Measurements from ENCODE around the gene SRRM5.
A peak's percentile ranks its signal among the peaks of the same experiment; 100 is the strongest.

SRRM5 gene

GRCh38 chr19:43594081-43594697 is 17.7 kb upstream of the SRRM5 start:
- TF ChIP-seq POLR2A (IDR thresholded peaks at IDR 0.05; ENCODE audit: extremely low read depth, insufficient read length) (no peak), MYC (IDR thresholded peaks at IDR 0.05; ENCODE audit: low read depth, low read length) (no peak), CTCF (IDR thresholded peaks at IDR 0.05; ENCODE audit: low read depth, low read length) (no peak)
- TF ChIP-seq, protein P1, sequence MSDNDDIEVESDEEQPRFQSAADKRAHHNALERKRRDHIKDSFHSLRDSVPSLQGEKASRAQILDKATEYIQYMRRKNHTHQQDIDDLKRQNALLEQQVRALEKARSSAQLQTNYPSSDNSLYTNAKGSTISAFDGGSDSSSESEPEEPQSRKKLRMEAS (IDR thresholded peaks at IDR 0.05; ENCODE audit: low read depth, low read length), result no peak
- H3K4me3 ChIP-seq (ENCODE audit: low read depth, low read length), result peak overlapping the region; percentile 77

DNA sequence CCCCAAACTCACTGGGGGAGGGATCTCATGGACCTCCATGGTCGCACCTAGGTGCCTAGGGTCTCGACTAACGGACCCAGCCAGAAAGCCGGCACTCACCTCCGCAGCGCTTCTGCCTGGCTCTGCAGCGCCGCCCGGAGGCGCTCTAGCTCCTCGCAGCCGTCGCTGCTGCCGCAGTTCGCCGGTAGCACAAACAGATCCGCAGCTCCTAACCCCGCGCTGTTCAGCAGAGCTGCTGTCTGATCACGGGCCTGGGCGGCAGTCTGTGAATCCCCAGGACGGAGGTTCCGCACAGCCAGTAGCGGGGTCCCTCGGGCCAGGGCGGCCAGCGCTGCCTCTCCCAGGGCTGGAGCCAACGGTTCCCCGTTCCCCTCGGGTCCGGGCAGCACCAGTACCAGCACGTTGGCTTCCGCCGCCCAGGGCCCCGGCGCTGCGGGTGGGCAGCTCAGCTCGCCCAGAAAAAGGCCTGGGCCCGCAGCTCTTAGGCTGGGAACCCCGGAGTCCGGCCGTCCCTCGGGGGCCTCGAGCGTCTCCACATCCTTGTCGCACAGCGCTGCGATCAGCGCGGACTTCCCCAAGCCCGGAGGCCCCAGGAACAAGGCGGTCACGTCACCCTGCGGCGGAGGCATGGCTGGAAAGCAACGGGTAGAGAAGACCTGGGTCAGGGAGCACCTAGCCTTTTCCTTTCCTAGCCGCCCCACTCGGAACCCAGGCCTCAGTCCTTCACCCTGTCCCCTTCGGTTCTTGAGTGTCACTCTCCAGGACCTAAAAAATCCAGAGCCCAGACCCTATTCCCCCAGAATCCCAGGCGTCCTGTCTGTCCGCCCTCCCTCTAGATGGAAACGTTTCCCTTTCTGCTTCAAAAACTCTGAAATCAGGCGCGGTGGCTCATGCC is 16.9 kb upstream of the SRRM5 start:
- DNase-seq (ENCODE audit: low read depth), result peak; percentile 80
- TF ChIP-seq POLR2A (IDR thresholded peaks at IDR 0.05; ENCODE audit: extremely low read depth, insufficient read length), result peak; percentile 16
- TF ChIP-seq CTCF (IDR thresholded peaks at IDR 0.05; ENCODE audit: low read depth, low read length), result peak; percentile 75
- TF ChIP-seq, protein P1 (IDR thresholded peaks at IDR 0.05; ENCODE audit: low read depth, low read length), result peak; percentile 11; the same call in 1 of the 2 replicates
- TF ChIP-seq MYC (IDR thresholded peaks at IDR 0.05; ENCODE audit: low read depth, low read length), result peak; percentile 61
- peak overlapping the region; percentile 77 for H3K4me3 ChIP-seq (ENCODE audit: low read depth, low read length)

More at GRCh38 chr19:43594081-43594697, 17.7 kb upstream of the SRRM5 start:
- no peak for DNase-seq (ENCODE audit: low read depth)

DNA sequence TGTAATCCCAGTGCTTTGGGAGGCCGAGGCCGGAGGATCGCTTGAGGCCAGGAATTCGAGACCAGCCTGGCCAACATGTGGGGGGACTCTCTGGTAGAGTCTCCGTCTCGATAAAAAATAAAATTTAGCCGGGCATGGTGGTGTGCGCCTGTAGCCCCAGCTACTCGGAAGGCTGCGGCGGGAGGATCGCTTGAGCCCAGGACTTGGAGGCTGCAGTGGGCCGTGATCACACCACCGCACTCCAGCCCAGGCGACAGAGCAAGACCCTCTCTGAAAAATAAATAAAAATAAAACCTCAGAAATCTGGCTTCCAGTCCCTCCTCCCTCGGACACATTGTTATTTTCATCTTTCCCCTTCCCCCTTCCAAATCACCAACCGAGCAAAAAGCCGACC is 16.3 kb upstream of the SRRM5 start:
- no peak for DNase-seq (ENCODE audit: low read depth)
- no peak for TF ChIP-seq POLR2A (IDR thresholded peaks at IDR 0.05; ENCODE audit: extremely low read depth, insufficient read length)
- H3K4me3 ChIP-seq (ENCODE audit: low read depth, low read length), result peak overlapping the region; percentile 77

GRCh38 chr19:43595999-43596841 is 15.7 kb upstream of the SRRM5 start, which contains the start of the genes IRGQ and ZNF576:
IRGQ (minus strand) TSS chr19:43596134; CDS start chr19:43595338, 796 bp downstream.
ZNF576 (plus strand) TSS chr19:43596595; CDS start chr19:43597109, 514 bp downstream.
- TF ChIP-seq MYC (IDR thresholded peaks at IDR 0.05; ENCODE audit: low read depth, low read length) (peak; percentile 38; the same call in 1 of the 2 replicates), POLR2A (IDR thresholded peaks at IDR 0.05; ENCODE audit: extremely low read depth, insufficient read length) (peak; percentile 34), CTCF (IDR thresholded peaks at IDR 0.05; ENCODE audit: low read depth, low read length) (no peak)
- TF ChIP-seq, protein P1 (IDR thresholded peaks at IDR 0.05; ENCODE audit: low read depth, low read length), result peak; percentile 2; the same call in 1 of the 2 replicates
- H3K4me3 ChIP-seq (ENCODE audit: low read depth, low read length), result peak within 1 kb of the TSS; percentile 97
- peak; percentile 95 for DNase-seq (ENCODE audit: low read depth)

GRCh38 chr19:43596842-43597461 is 14.9 kb upstream of the SRRM5 start:
- TF ChIP-seq, protein P1 (IDR thresholded peaks at IDR 0.05; ENCODE audit: low read depth, low read length), result no peak
- no peak for TF ChIP-seq CTCF (IDR thresholded peaks at IDR 0.05; ENCODE audit: low read depth, low read length)
- TF ChIP-seq MYC (IDR thresholded peaks at IDR 0.05; ENCODE audit: low read depth, low read length), result no peak; the same call in 1 of the 2 replicates
- no peak for TF ChIP-seq POLR2A (IDR thresholded peaks at IDR 0.05; ENCODE audit: extremely low read depth, insufficient read length)

More at GRCh38 chr19:43596842-43597461, 14.9 kb upstream of the SRRM5 start:
- peak; percentile 11 for DNase-seq (ENCODE audit: low read depth)
- H3K4me3 ChIP-seq (ENCODE audit: low read depth, low read length), result peak overlapping the region; percentile 97

All from NB4 (cell line).